ENCODE results near the gene FRMPD2. TPM values are rescaled to one million over a fixed set of nuclear protein-coding genes. Genes with fewer than 3 reads are reported as not detected.

Gene FRMPD2
- total and polyA plus RNA-seq, 2 donors (not counting 3 experiments of a cell fraction or from before 2014, with no cell fraction given) = 0.42 TPM; not detected in 1

DNA sequence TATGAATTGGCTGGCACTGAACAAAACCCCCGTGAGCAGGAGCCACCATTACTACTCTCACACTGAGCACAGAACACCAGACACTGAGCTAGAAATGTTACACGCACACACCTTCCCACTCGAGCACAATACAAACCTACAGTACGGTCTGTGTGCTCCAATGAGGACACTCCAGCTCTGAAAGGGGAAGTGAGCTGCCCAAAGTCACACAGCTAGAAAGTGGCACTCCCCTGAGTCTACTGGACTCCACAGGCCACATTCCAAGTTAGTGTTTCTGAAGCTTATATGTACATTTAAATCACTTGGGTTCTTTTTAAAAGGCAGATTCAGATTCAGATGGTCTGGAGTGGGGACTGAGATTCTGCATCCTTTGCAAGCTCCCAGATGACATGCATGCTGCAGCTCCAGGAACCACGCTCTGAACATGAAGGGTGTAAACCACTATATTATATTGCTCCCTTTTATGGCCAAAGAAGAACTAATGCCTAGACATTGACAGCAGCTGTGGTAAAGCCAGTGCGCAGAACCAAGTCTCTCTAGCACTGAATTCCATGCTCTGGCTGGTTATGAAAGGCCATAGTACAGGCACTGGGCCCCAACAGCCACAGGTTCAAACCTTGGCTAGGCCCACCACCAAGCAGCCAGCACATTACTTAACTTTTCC, 77.1 kb downstream of the FRMPD2 start:
- no peaks in the 10 kb centered on the region for H3K79me2 ChIP-seq (ENCODE audit: control insufficient read depth, insufficient read depth, low read length)
- FAIRE-seq (no peak), DNase-seq (ENCODE audit: low read depth, low spot score) (no peak)
- H3K9me3 ChIP-seq (replicated peaks; ENCODE audit: control insufficient read depth, insufficient read depth, low read length) = no peaks in the 10 kb centered on the region
- no peak overlapping the region for H3K27ac ChIP-seq (ENCODE audit: insufficient read depth, low read depth, low read length)
- H3K4me2 ChIP-seq (ENCODE audit: insufficient read depth, low read length) = no peak overlapping the region
- ChIA-PET POLR2A (no interaction called here), CTCF (interaction anchor here (1.1 kb wide), 1 partner anchor 17 kb away, joined by 3 read pairs; no protein-coding TSS in a partner anchor)
- H4K20me1 ChIP-seq (replicated peaks; ENCODE audit: control insufficient read depth, extremely low read depth, insufficient read depth, low read length) = no peaks in the 10 kb centered on the region
- no peak overlapping the region for H2AFZ ChIP-seq (ENCODE audit: low read depth, low read length)
- intact Hi-C loops (cut with micrococcal nuclease) (no loop called here), dilution Hi-C loops (cut with MboI; ENCODE audit: extremely low pct_ligation_motif_present, low sequenced_read_pairs) (no loop called here)
- H3K4me1 ChIP-seq (ENCODE audit: control insufficient read depth, extremely low read depth, insufficient read depth, low read length) = no peaks in the 10 kb centered on the region
- H3K27me3 ChIP-seq (ENCODE audit: control insufficient read depth in 2 of 2, insufficient read depth in 2 of 2, low read length in 2 of 2) = peaks cover 0 to 5% of the 10 kb centered on the region in 2 experiments
- no peak overlapping the region for H3K4me3 ChIP-seq (replicated peaks in 1 of 3; ENCODE audit: insufficient read depth in 1 of 3, low read depth in 1 of 3, low read length in 3 of 3)
- no TSS peak for BruUV-seq (replicated peaks)
- H3K36me3 ChIP-seq (ENCODE audit: control insufficient read depth in 2 of 2, extremely low read depth in 1 of 2, insufficient read depth in 2 of 2, low read length in 2 of 2) = no peaks in the 10 kb centered on the region
- no peaks in the 10 kb centered on the region for H3K9me1 ChIP-seq (replicated peaks; ENCODE audit: control insufficient read depth, extremely low read depth, insufficient read depth, low read length)
- no peak overlapping the region for H3K9ac ChIP-seq (replicated peaks; ENCODE audit: extremely low read depth, insufficient read depth, low read length)
- TF ChIP-seq EZH2 (IDR thresholded peaks at IDR 0.05; ENCODE audit: borderline replicate concordance, low read depth, low read length, severe bottlenecking) (no peak), MYC (IDR thresholded peaks at IDR 0.05; ENCODE audit: low read depth, low read length) (no peak), POLR2A (IDR thresholded peaks at IDR 0.05; ENCODE audit: low read depth, low read length) (no peak), GATA2 (IDR thresholded peaks at IDR 0.05; ENCODE audit: insufficient read depth, insufficient read length, low read depth, low read length) (no peak), JUN (IDR thresholded peaks at IDR 0.05; ENCODE audit: borderline replicate concordance, insufficient read depth, insufficient read length, low read depth) (no peak), FOS (IDR thresholded peaks at IDR 0.05; ENCODE audit: borderline replicate concordance, insufficient read depth, low read length) (no peak), POLR2AphosphoS5 (IDR thresholded peaks at IDR 0.05; ENCODE audit: insufficient read depth, low read depth, low read length) (no peak), CTCF (IDR thresholded peaks at IDR 0.05; ENCODE audit: extremely low read depth in 1 of 2, insufficient read depth in 1 of 2, low read depth in 1 of 2, low read length in 2 of 2) (no peak)
- TF ChIP-seq, protein P1, sequence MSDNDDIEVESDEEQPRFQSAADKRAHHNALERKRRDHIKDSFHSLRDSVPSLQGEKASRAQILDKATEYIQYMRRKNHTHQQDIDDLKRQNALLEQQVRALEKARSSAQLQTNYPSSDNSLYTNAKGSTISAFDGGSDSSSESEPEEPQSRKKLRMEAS (IDR thresholded peaks at IDR 0.05; ENCODE audit: insufficient read depth, insufficient read length) = no peak

Measured in endothelial cell of umbilical vein (primary cell).